Measurements from ENCODE around the gene DOCK1.

The DOCK1 gene

DNA sequence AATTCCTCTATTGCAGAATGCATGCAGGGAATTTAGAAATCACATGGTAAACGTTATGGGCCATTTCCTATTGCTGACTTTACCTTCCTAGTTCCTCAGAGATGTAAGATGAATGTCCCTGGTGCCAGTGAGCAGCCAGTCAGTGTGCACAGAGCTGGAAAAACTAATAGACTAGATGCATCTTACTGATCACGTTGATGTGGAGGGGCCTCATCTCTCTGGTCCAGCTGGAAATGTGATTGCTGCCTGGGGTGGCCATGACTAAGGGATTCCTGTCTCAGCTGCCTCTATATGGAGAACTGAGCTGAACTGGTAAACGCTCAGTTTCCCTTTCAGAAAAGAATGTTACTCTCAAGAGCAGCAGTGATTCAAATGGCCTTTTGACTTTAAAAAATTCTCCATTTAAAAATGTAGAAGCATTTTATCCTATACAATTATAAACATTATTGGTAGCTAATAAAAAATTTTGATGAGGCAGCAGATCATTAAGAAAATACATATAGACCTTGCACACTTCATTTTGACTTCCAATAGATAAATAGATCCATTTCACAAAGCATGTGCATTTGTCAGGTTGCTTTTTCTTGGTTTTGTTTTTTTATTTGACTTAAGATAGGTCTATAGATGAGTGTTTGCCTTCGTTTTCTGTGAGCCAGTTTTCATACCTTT lies 371.7 kb downstream of the DOCK1 start:
- H3K4me3 ChIP-seq (ENCODE audit: low read length) = no peak overlapping the region
- TF ChIP-seq, protein P1, sequence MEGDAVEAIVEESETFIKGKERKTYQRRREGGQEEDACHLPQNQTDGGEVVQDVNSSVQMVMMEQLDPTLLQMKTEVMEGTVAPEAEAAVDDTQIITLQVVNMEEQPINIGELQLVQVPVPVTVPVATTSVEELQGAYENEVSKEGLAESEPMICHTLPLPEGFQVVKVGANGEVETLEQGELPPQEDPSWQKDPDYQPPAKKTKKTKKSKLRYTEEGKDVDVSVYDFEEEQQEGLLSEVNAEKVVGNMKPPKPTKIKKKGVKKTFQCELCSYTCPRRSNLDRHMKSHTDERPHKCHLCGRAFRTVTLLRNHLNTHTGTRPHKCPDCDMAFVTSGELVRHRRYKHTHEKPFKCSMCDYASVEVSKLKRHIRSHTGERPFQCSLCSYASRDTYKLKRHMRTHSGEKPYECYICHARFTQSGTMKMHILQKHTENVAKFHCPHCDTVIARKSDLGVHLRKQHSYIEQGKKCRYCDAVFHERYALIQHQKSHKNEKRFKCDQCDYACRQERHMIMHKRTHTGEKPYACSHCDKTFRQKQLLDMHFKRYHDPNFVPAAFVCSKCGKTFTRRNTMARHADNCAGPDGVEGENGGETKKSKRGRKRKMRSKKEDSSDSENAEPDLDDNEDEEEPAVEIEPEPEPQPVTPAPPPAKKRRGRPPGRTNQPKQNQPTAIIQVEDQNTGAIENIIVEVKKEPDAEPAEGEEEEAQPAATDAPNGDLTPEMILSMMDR (IDR thresholded peaks at IDR 0.05; ENCODE audit: insufficient read depth, low read depth, low read length, missing control alignments) = no peak
- DNase-seq (ENCODE audit: low read depth) = no peak

DNA sequence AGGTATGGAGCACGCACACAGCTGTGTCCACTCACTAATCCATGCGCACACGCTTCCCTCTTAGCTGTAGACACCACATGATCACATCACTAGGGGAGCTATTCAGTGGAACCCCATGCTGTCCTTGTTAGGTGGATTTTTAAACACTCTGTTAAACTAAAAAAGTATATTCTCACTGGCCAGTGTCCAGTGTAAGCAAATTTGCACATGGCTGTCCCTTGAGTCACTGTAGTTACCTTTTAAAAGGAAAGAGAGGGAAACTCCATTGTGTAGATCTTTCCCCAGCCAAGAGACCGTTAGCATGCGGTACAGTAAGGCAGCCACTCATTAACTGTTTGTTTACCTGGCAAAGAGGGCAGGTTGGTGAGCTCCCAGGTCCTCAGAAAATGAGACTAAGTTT lies 372.8 kb downstream of the DOCK1 start:
- TF ChIP-seq, protein P1 (IDR thresholded peaks at IDR 0.05; ENCODE audit: insufficient read depth, low read depth, low read length, missing control alignments) = no peak
- H3K4me3 ChIP-seq (ENCODE audit: low read length) = no peak overlapping the region
- no peak for DNase-seq (ENCODE audit: low read depth)

DNA sequence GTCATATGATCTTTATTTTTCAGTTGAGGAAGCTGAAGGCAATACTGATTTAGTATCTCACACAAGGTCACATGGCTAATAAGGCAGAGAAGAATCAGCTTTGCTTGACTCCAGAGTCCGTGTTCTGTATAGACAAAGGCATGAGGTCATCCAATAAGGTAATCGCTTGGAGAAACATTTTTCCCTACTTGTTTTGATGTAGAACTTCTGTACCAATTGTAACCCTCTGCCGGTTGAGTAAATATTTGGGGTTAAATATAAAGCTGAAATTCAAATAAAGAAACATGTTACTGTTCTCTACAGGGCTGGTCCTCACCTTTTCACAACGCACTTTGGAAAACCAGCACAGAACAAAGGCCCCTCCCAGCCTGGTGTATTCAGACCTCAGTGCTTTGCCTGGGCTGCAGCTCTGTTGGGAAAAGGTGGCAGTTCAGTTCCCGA lies 374.1 kb downstream of the DOCK1 start:
- TF ChIP-seq, protein P1 (IDR thresholded peaks at IDR 0.05; ENCODE audit: insufficient read depth, low read depth, low read length, missing control alignments) = no peak
- DNase-seq (ENCODE audit: low read depth) = no peak
- no peak overlapping the region for H3K4me3 ChIP-seq (ENCODE audit: low read length)

DNA sequence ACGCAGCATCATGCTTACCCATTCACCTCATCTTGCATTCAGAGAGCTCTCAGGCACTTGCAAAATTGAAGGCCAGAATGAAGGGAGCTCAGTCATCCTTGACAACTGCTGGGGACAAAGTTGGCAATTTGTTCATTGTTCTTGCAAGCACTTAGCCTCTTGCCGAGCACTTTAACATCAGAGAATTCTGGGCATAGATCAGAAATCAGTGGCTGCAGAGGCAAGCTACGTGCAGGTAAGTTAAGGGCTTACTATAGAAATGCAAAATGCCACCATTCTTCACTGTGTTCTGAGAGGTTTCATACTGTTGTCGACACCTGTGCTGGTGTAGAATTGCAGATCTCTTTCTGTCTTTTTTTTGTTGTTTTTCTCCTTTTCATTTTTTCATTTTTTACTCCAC lies 375.2 kb downstream of the DOCK1 start:
- DNase-seq (ENCODE audit: low read depth) = no peak
- TF ChIP-seq, protein P1 (IDR thresholded peaks at IDR 0.05; ENCODE audit: insufficient read depth, low read depth, low read length, missing control alignments) = no peak
- no peak overlapping the region for H3K4me3 ChIP-seq (ENCODE audit: low read length)

DNA sequence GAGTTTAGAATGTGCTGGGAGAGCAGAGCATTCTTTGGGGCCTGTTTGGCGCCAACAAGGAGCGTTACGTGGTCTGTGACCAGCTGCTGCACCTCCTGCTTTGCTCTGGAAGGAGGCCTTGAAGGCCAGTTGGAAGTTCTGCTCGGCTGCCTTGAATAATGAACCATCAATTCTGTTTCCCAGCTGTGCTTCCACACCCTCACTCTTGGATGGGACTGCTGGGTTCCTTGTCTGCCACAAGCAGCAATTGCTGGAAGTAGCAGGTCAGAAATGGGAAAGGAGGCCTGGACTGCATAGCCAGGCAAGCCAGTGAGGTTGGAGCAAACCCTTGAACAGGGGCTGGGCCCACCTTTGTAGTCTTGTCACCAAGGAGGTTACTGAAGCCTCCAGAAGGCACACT lies 377.8 kb downstream of the DOCK1 start:
- no peak for DNase-seq (ENCODE audit: low read depth)
- TF ChIP-seq, protein P1 (IDR thresholded peaks at IDR 0.05; ENCODE audit: insufficient read depth, low read depth, low read length, missing control alignments) = no peak
- H3K4me3 ChIP-seq (ENCODE audit: low read length) = no peak overlapping the region

DNA sequence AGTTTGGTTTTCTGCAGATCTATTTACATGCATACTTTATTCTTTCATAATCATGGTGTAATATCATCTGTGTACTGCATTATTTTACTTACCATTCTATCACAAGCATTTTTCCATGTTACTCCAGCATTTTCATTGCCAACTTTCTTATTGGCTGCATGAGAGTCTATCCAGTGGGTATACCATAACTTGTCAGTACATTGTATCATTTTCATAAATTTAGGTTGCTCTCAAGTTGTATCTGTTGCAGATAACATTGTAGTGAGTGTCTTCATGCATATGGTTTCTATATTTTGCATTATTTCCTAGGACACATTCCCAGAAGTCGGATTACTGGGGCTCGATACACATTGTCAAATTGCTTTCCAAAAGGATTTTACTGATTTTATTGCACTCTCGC lies 378.3 kb downstream of the DOCK1 start:
- no peak overlapping the region for H3K4me3 ChIP-seq (ENCODE audit: low read length)
- no peak for DNase-seq (ENCODE audit: low read depth)
- TF ChIP-seq, protein P1 (IDR thresholded peaks at IDR 0.05; ENCODE audit: insufficient read depth, low read depth, low read length, missing control alignments) = no peak

DNA sequence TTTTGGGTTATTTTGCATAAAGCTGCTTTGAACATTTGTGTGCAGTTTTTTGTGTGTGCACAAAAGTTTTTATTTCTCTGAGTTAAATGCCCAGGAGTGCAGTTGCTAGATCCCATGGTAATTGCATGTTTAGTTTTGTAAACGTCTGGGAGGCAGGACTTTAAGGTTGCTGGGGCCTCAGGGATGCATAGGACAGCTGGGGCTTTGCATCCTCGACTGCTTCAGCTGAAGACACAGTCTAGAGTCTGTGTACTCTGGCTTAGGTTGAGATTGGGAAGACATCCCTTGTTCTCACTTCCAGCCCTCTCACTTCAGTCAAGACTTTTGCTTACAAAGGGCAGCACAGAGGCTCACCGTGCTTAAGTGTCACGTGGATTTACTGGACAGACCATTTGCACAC lies 385.6 kb downstream of the DOCK1 start:
- H3K4me3 ChIP-seq (ENCODE audit: low read length) = no peak overlapping the region
- TF ChIP-seq, protein P1 (IDR thresholded peaks at IDR 0.05; ENCODE audit: insufficient read depth, low read depth, low read length, missing control alignments) = no peak
- no peak for DNase-seq (ENCODE audit: low read depth)

All from epithelial cell of esophagus (primary cell).